PC-3 (cell line): ENCODE data around the gene VWCE. TPM values are rescaled to one million over a fixed set of nuclear protein-coding genes. Genes with fewer than 3 reads are reported as not detected.

Experiments used
- ATAC-seq: fragments of 200-7000 bp; cut with Tn5 transposase; 2 replicates; pipeline ENCODE4 v1.9.1; 2020; ENCODE audit warnings: mild to moderate bottlenecking, moderate library complexity
- BruUV-seq: library from RNA; stranded (reverse); fragments of 400-500 nt; replicated peaks from 2 replicates; lab custom pipeline; 2021; lab: Mats Ljungman, UMichigan
- CTCF ChIA-PET: fragments of 300-600 bp; sonication (Branson Sonifier 250); formaldehyde crosslinking; loops from one replicate; lab custom pipeline; 2022; ENCODE audit warnings: antibody characterized with exemption; lab: Charles Lee
- POLR2A ChIA-PET: fragments of 300-600 bp; sonication (Branson Sonifier 250); formaldehyde crosslinking; loops from one replicate; lab custom pipeline; 2022; ENCODE audit warnings: antibody characterized with exemption; ENCODE audit not compliant: unreplicated experiment; lab: Charles Lee
- DNase-seq: peaks from one replicate; pipeline ENCODE4 v3.0.0-alpha.2; 2015
- H2AFZ ChIP-seq: fragments of 300-600 bp; sonication (generic); 2 replicates; pipeline ENCODE4 v1.6.0; 2016; ENCODE audit warnings: antibody characterized with exemption, low read length
- H3F3A ChIP-seq: fragments of 300-600 bp; sonication (generic); one replicate; pipeline ENCODE4 v1.6.0; 2017; ENCODE audit warnings: antibody characterized with exemption, low read length, control low read depth, mild to moderate bottlenecking; ENCODE audit not compliant: unreplicated experiment
- H3K27ac ChIP-seq: fragments of 300-600 bp; sonication (generic); 2 replicates; pipeline ENCODE4 v1.5.1; 2016; ENCODE audit warnings: mild to moderate bottlenecking, low read length
- H3K27me3 ChIP-seq: fragments of 300-600 bp; sonication (generic); 2 replicates; pipeline ENCODE4 v1.6.1; 2016; ENCODE audit warnings: low read length, mixed read lengths
- H3K36me3 ChIP-seq: fragments of 300-600 bp; sonication (generic); 2 replicates; pipeline ENCODE4 v1.6.1; 2016; ENCODE audit warnings: low read depth, mixed run types, low read length, mixed read lengths
- H3K4me1 ChIP-seq: fragments of 300-600 bp; sonication (generic); 2 replicates; pipeline ENCODE4 v1.5.1; 2016; ENCODE audit warnings: low read length; ENCODE audit not compliant: insufficient read depth
- H3K4me2 ChIP-seq: fragments of 300-600 bp; sonication (generic); 2 replicates; pipeline ENCODE4 v1.6.0; 2016; ENCODE audit warnings: low read length
- H3K4me3 ChIP-seq: fragments of 300-600 bp; sonication (generic); 2 replicates; pipeline ENCODE4 v1.5.1; 2016; ENCODE audit warnings: mild to moderate bottlenecking, low read length, mixed read lengths
- H3K79me2 ChIP-seq: fragments of 300-600 bp; sonication (generic); 2 replicates; pipeline ENCODE4 v1.6.1; 2017; ENCODE audit warnings: low read length, mixed read lengths
- H3K9ac ChIP-seq: fragments of 300-600 bp; sonication (generic); 2 replicates; pipeline ENCODE4 v1.6.0; 2016; ENCODE audit warnings: mild to moderate bottlenecking, low read length
- H3K9me2 ChIP-seq: fragments of 300-600 bp; sonication (generic); replicated peaks from 2 replicates; pipeline ENCODE4 v1.6.1; 2016; ENCODE audit warnings: mixed run types, low read length, mixed read lengths
- H3K9me3 ChIP-seq: fragments of 300-600 bp; sonication (generic); 2 replicates; pipeline ENCODE4 v1.6.1; 2016; ENCODE audit warnings: low read length, mixed read lengths
- H4K20me1 ChIP-seq: fragments of 300-600 bp; sonication (generic); 2 replicates; pipeline ENCODE4 v1.6.1; 2016; ENCODE audit warnings: low read length, mixed read lengths
- CTCF ChIP-seq: fragments of 300-600 bp; sonication (generic); conservative IDR thresholded peaks from 2 replicates; pipeline ENCODE4 v1.5.1; 2017; ENCODE audit warnings: antibody characterized with exemption, low read depth, mild to moderate bottlenecking, low read length
- EZH2 ChIP-seq: fragments of 300-600 bp; sonication (generic); IDR thresholded peaks from one replicate; pipeline ENCODE4 v1.6.1; 2017; ENCODE audit warnings: antibody characterized with exemption, mild to moderate bottlenecking, low read length; ENCODE audit not compliant: unreplicated experiment
- EZH2phosphoT487 ChIP-seq: fragments of 300-600 bp; sonication (generic); IDR thresholded peaks from 2 replicates; pipeline ENCODE4 v1.6.1; 2018; ENCODE audit warnings: mild to moderate bottlenecking, antibody characterized with exemption, low read length, borderline replicate concordance
- intact Hi-C: fragments of 100-400 bp; cut with micrococcal nuclease; formaldehyde crosslinking; loops from 2 replicates; pipeline ENCODE4 v1.9.0; 2023
- total RNA-seq: library from RNA; depleted of rRNA; stranded (reverse); fragments of >200 nt; gene quantifications from 2 replicates; pipeline ENCODE4 v1.2.3, GENCODE V29; 2014

The VWCE gene
- total RNA-seq, 1 experiment from 2014 or later = 0.15 TPM

- H3K9me2 ChIP-seq = no peaks in the 10 kb centered on the region
- BruUV-seq = no TSS peak
Measured at GRCh38 chr11:61309141-61309540, 14.0 kb upstream of the VWCE start.

GRCh38 chr11:61307354-61307753, 12.2 kb upstream of the VWCE start:
- H3K9me2 ChIP-seq = no peaks in the 10 kb centered on the region
- ChIA-PET POLR2A (no interaction called here), CTCF (no interaction called here)
- no peaks in the 10 kb centered on the region for H4K20me1 ChIP-seq
- ATAC-seq = no peak
- H3K9me3 ChIP-seq = no peaks in the 10 kb centered on the region
- intact Hi-C loops = no loop called here
- no peak overlapping the region for H3K9ac ChIP-seq
- H3K4me3 ChIP-seq = no peak overlapping the region
- no peak overlapping the region for H2AFZ ChIP-seq
- H3F3A ChIP-seq = no peaks in the 10 kb centered on the region
- TF ChIP-seq EZH2 (no peak), CTCF (no peak), EZH2phosphoT487 (no peak)
- H3K27me3 ChIP-seq = no peaks in the 10 kb centered on the region
- DNase-seq = no peak
- H3K79me2 ChIP-seq = no peaks in the 10 kb centered on the region
- no peaks in the 10 kb centered on the region for H3K4me1 ChIP-seq
- H3K4me2 ChIP-seq = no peak overlapping the region
- no peak overlapping the region for H3K27ac ChIP-seq
- BruUV-seq = no TSS peak
- H3K36me3 ChIP-seq = peaks cover 91% of the 10 kb centered on the region

More at GRCh38 chr11:61309141-61309540, 14.0 kb upstream of the VWCE start:
- Histone ChIP-seq H2AFZ (no peak overlapping the region), H3K4me1 (no peaks in the 10 kb centered on the region), H3K79me2 (no peaks in the 10 kb centered on the region), H3K27me3 (no peaks in the 10 kb centered on the region), H3K9me3 (no peaks in the 10 kb centered on the region), H4K20me1 (no peaks in the 10 kb centered on the region), H3F3A (no peaks in the 10 kb centered on the region), H3K9ac (no peak overlapping the region), H3K4me2 (no peak overlapping the region), H3K36me3 (peaks cover 90% of the 10 kb centered on the region), H3K4me3 (no peak overlapping the region), H3K27ac (no peak overlapping the region)
- ATAC-seq = no peak
- intact Hi-C loops = no loop called here
- TF ChIP-seq CTCF (no peak), EZH2 (no peak), EZH2phosphoT487 (no peak)
- ChIA-PET POLR2A (no interaction called here), CTCF (no interaction called here)
- DNase-seq = no peak

- no peak overlapping the region for H3K4me3 ChIP-seq
- no peak overlapping the region for H3K27ac ChIP-seq
- H3F3A ChIP-seq = no peaks in the 10 kb centered on the region
- no peak for ATAC-seq
- peaks cover 91% of the 10 kb centered on the region for H3K36me3 ChIP-seq
- no peaks in the 10 kb centered on the region for H4K20me1 ChIP-seq
- TF ChIP-seq EZH2phosphoT487 (no peak), CTCF (no peak), EZH2 (no peak)
- no TSS peak for BruUV-seq
- intact Hi-C loops = no loop called here
- H3K9ac ChIP-seq = no peak overlapping the region
- no peaks in the 10 kb centered on the region for H3K27me3 ChIP-seq
- no peak for DNase-seq
- H3K9me3 ChIP-seq = no peaks in the 10 kb centered on the region
- no peaks in the 10 kb centered on the region for H3K79me2 ChIP-seq
- no peaks in the 10 kb centered on the region for H3K4me1 ChIP-seq
- no peaks in the 10 kb centered on the region for H3K9me2 ChIP-seq
- ChIA-PET POLR2A (no interaction called here), CTCF (no interaction called here)
- H3K4me2 ChIP-seq = no peak overlapping the region
- no peak overlapping the region for H2AFZ ChIP-seq
Measured at GRCh38 chr11:61306221-61306620, 11.1 kb upstream of the VWCE start.
